HUES6 (cell line): ENCODE results near the gene TNFRSF8.

Experiments
- H3K27ac ChIP-seq: 2 replicates; pipeline ENCODE4 v1.7.0; 2013; ENCODE audit warnings: low read depth, mild to moderate bottlenecking, low read length, inconsistent platforms
- H3K27me3 ChIP-seq: 2 replicates; pipeline ENCODE4 v1.6.1; 2013; ENCODE audit warnings: low read length; ENCODE audit not compliant: control insufficient read depth, insufficient read depth
- H3K36me3 ChIP-seq: 2 replicates; pipeline ENCODE4 v1.6.1; 2013; ENCODE audit warnings: low read length; ENCODE audit not compliant: control insufficient read depth, insufficient read depth
- H3K4me1 ChIP-seq: 2 replicates; pipeline ENCODE4 v1.6.1; 2013; ENCODE audit warnings: low read length; ENCODE audit not compliant: control insufficient read depth, insufficient read depth
- H3K4me3 ChIP-seq: 2 replicates; pipeline ENCODE4 v1.5.1; 2013; ENCODE audit warnings: low read depth, low read length
- H3K9ac ChIP-seq: one replicate; pipeline ENCODE4 v1.6.1; 2013; ENCODE audit warnings: mild to moderate bottlenecking, low read length
- H3K9me3 ChIP-seq: 2 replicates; pipeline ENCODE4 v1.6.1; 2013; ENCODE audit warnings: low read depth, low read length; ENCODE audit not compliant: control insufficient read depth, insufficient read depth

The TNFRSF8 gene

DNA sequence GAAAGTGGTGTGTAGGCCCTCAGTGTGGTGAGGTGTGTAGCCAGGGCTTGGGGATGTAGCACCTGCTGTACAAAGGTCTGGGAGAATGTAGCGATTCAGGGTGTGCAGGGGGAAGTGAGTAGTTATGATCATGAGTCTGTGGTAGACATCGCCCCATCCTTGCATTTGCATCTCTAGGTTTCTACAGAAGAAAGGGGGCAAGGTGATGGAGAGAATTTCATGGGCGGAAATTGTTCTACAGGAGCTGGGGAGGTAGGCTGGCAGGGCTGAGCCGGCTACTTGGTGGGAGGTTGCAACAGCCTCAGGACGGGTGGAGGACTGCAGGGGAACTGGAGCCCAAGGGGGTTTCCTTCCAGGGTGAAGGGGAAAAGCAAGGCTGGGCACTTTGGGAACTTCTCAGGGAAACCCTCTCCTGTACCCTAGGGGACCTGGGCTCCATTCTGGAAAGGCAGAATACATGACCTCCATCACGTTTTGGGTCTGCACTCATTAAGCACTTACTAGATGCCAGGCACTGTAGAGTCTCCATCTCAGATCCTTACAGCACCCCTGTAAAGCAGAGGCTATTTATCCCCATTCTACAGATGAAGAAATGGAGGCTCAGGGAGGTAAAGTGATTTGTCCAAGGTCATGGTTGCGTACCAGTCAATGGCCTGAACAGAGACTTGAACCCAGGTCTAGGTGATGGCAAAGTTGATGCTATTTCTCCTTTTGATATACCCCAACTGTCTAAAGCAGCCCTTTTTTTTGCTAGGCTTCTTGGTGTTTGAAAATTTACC lies 89.2 kb downstream of the TNFRSF8 start:
- H3K27ac ChIP-seq: no peak overlapping the region
- no peak overlapping the region for H3K9ac ChIP-seq
- H3K4me3 ChIP-seq: no peak overlapping the region
- H3K4me1 ChIP-seq: peaks cover 4% of the 10 kb centered on the region; the same call in 1 of the 2 replicates
- H3K9me3 ChIP-seq: 0 out of 2 replicates have a peak, but pooled peaks cover 3% of the 10 kb centered on the region
- H3K27me3 ChIP-seq: no peaks in the 10 kb centered on the region
- H3K36me3 ChIP-seq: no peaks in the 10 kb centered on the region

DNA sequence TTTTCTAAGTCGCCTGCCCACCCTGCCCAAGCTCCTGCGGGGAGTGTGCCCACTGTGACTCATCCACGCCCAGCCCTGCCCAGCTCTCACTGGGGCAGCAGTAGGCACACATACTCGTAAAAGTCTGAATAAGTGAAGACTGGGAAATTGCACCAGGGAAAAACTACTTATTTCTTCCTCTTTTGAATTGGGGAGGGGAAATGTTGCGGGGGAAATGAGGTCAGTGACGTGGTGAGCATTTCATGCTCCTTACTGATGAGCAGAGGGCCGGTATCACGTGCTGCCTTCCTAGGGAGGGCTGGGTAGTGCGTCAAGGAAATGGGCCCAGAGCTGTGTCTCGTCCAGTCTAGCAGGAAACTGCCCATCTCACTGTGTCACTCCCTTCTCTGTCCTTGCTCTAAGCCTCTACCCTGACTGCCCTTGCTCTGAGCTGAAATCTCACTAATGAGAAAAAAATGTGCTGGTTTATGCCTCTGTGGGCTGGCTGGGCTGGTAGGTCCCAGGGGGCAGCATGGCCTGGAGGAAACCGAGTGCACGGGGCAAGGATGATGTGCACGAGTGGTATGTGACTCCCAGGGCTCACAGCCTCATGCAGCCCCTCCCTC lies 90.2 kb downstream of the TNFRSF8 start:
- Histone ChIP-seq H3K27ac (no peak overlapping the region), H3K27me3 (no peaks in the 10 kb centered on the region), H3K9me3 (0 out of 2 replicates have a peak, but pooled peaks cover 3% of the 10 kb centered on the region), H3K36me3 (no peaks in the 10 kb centered on the region), H3K4me1 (peaks cover 12% of the 10 kb centered on the region; the same call in 1 of the 2 replicates), H3K4me3 (no peak overlapping the region), H3K9ac (no peak overlapping the region)

- Histone ChIP-seq H3K27me3 (no peaks in the 10 kb centered on the region), H3K36me3 (no peaks in the 10 kb centered on the region), H3K27ac (no peak overlapping the region), H3K4me1 (peaks cover 19% of the 10 kb centered on the region), H3K9me3 (no peaks in the 10 kb centered on the region), H3K4me3 (no peak overlapping the region), H3K9ac (no peak overlapping the region)
Measured at GRCh38 chr1:12155328-12155727, 92.2 kb downstream of the TNFRSF8 start.

- Histone ChIP-seq H3K4me1 (peaks cover 34% of the 10 kb centered on the region), H3K36me3 (no peaks in the 10 kb centered on the region), H3K9ac (no peak overlapping the region), H3K4me3 (no peak overlapping the region), H3K9me3 (no peaks in the 10 kb centered on the region), H3K27ac (no peak overlapping the region), H3K27me3 (no peaks in the 10 kb centered on the region)
Measured at GRCh38 chr1:12157366-12158231, 94.5 kb downstream of the TNFRSF8 start.

GRCh38 chr1:12158357-12159092 lies 95.4 kb downstream of the TNFRSF8 start:
- H3K27me3 ChIP-seq: no peaks in the 10 kb centered on the region

DNA sequence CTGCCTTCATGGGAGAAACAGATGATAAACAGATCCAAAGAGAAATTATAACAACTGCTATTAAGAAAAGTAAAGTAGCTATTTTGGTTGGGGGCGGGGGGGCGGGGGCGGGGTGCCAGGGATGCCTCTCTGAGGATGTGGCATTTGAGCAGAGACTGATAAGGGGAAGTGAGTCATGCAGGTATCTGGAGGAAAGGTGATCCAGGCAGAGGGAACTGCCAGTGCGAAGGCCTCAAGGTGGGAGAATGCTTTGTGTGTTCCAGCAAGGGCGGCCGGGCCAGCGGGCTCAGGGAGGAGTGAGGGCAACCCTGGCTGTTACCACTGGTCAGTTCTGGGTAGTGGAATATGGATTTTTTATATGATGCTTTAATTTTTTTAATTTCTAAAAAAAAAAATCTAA lies 96.7 kb downstream of the TNFRSF8 start:
- Histone ChIP-seq H3K4me1 (peaks cover 29% of the 10 kb centered on the region), H3K36me3 (no peaks in the 10 kb centered on the region), H3K9me3 (no peaks in the 10 kb centered on the region), H3K9ac (no peak overlapping the region), H3K27me3 (peaks cover 2% of the 10 kb centered on the region; the same call in 1 of the 2 replicates), H3K4me3 (no peak overlapping the region), H3K27ac (no peak overlapping the region)

More at GRCh38 chr1:12158357-12159092, 95.4 kb downstream of the TNFRSF8 start:
- no peaks in the 10 kb centered on the region for H3K9me3 ChIP-seq
- H3K4me1 ChIP-seq: peaks cover 31% of the 10 kb centered on the region
- no peaks in the 10 kb centered on the region for H3K36me3 ChIP-seq
- H3K9ac ChIP-seq: no peak overlapping the region
- H3K27ac ChIP-seq: no peak overlapping the region
- H3K4me3 ChIP-seq: no peak overlapping the region

DNA sequence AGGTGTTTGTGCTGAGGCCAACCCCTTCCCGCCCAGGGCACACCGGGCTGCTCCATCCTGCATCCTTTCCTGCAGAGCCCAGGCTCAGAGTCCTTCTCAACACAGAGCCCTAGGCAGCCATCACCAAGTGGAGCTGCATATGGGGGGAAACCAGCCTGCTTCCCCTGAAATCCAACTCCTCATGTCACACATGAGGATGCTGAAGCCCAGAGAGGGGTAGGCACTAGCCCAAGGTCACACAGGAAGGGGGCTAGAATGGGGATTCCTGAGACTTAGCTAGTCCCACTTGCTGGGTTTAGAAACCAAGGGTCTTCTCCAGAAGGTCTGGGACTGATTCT lies 98.2 kb downstream of the TNFRSF8 start:
- no peak overlapping the region; the same call in 1 of the 2 replicates for H3K27ac ChIP-seq
- H3K36me3 ChIP-seq: no peaks in the 10 kb centered on the region
- H3K4me3 ChIP-seq: no peak overlapping the region
- H3K27me3 ChIP-seq: peaks cover 9% of the 10 kb centered on the region; the same call in 1 of the 2 replicates
- H3K9me3 ChIP-seq: no peaks in the 10 kb centered on the region
- H3K4me1 ChIP-seq: peaks cover 29% of the 10 kb centered on the region
- H3K9ac ChIP-seq: no peak overlapping the region

DNA sequence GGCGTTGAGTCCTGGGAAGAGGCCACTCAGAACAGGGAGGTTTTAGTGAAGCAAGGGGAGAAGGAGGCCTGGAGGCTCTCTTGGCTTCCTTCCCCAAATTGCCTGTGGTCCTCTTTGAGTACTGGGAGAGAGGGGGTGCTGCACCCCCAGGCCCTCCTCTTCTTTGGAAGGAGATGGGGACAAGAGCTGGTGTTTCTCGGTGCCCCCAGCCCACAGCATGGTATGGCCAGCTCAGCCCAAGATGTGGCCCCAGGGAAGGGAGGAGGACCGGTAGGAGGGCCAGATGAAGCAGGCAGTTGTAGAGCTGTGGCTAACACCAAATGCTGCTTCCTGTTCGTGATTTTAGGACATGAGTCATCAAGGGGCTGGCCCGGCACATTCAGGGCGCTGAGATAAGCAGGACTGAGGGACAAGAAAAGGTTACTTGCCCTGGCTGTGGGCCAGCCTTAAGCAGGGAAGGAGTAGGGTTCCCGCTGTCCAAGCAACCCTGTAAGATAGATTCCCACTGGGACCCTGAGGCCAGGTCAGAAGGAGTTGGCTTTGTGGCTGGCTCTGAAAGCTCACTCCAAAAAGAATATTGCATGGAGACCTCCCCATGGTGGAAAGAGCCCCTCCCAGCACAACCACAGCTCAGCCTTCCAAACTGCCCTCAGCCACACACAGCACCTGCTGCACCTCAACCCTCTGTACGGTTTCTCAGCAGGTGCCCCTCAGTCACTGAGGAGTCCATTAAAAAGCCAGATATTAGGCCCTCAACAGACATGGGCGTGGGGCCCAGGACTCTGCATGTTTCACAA lies 98.8 kb downstream of the TNFRSF8 start:
- Histone ChIP-seq H3K27me3 (peaks cover 14% of the 10 kb centered on the region), H3K4me1 (peaks cover 29% of the 10 kb centered on the region), H3K9me3 (no peaks in the 10 kb centered on the region), H3K9ac (peak overlapping the region; percentile 27), H3K4me3 (no peak overlapping the region), H3K27ac (no peak overlapping the region; the same call in 1 of the 2 replicates), H3K36me3 (no peaks in the 10 kb centered on the region)

- no peak overlapping the region for H3K4me3 ChIP-seq
- H3K27me3 ChIP-seq: peaks cover 21% of the 10 kb centered on the region
- peaks cover 31% of the 10 kb centered on the region for H3K4me1 ChIP-seq
- H3K36me3 ChIP-seq: no peaks in the 10 kb centered on the region
- no peaks in the 10 kb centered on the region for H3K9me3 ChIP-seq
- no peak overlapping the region for H3K9ac ChIP-seq
- H3K27ac ChIP-seq: no peak overlapping the region
Measured at GRCh38 chr1:12162459-12163137, 99.5 kb downstream of the TNFRSF8 start.
